HepG2 (cell line): ENCODE results near the gene ADARB2.

Experiments
- IRF1 ChIP-seq: sonication (generic); formaldehyde crosslinking; IDR thresholded peaks from 2 replicates; pipeline ENCODE4 v1.4.0; 2020; ENCODE audit warnings: low read depth, mild to moderate bottlenecking, missing genetic modification reagents
- MIXL1 ChIP-seq: IDR thresholded peaks from 2 replicates; pipeline ENCODE4 v1.6.1; 2016
- MLLT10 ChIP-seq: sonication (generic); formaldehyde crosslinking; IDR thresholded peaks from 2 replicates; pipeline ENCODE4 v1.4.0; 2020; ENCODE audit warnings: missing genetic modification reagents
- PATZ1 ChIP-seq: sonication (generic); formaldehyde crosslinking; IDR thresholded peaks from 2 replicates; pipeline ENCODE4 v1.4.0; 2020; ENCODE audit warnings: missing genetic modification reagents
- RAD21 ChIP-seq: fragments of 450-650 bp; formaldehyde crosslinking; IDR thresholded peaks from 2 replicates; pipeline ENCODE4 v1.5.0; 2020; ENCODE audit warnings: mild to moderate bottlenecking
- USF2 ChIP-seq, 2 experiments: sonication (generic) in 1 of 2; formaldehyde crosslinking in 1 of 2; IDR thresholded peaks; 2 replicates each; pipeline versions ENCODE4 v1.5.1 to v1.6.1; 2011 to 2020; ENCODE audit warnings: borderline replicate concordance in 1 of 2, low read depth in 1 of 2, low read length in 1 of 2, mild to moderate bottlenecking in 1 of 2, missing genetic modification reagents in 1 of 2, moderate library complexity in 1 of 2
- ZBTB21 ChIP-seq: sonication (generic); formaldehyde crosslinking; IDR thresholded peaks from 2 replicates; pipeline ENCODE4 v1.4.0; 2020; ENCODE audit warnings: missing genetic modification reagents

- TF ChIP-seq USF2 (IDR thresholded peaks at IDR 0.05; ENCODE audit: low read depth, low read length) (no peak), USF2 (CRISPR knock-in tag; IDR thresholded peaks at IDR 0.05; ENCODE audit: borderline replicate concordance) (no peak), PATZ1 (CRISPR knock-in tag) (no peak), IRF1 (CRISPR knock-in tag) (no peak), RAD21 (CRISPR knock-in tag) (no peak), ZBTB21 (CRISPR knock-in tag) (no peak), MIXL1 (CRISPR knock-in tag) (no peak), MLLT10 (CRISPR knock-in tag) (no peak)
Observed at GRCh38 chr10:1766049-1766448, 28.7 kb upstream of the ADARB2 start.
